Gastroesophageal sphincter (tissue), 3 donors: ENCODE data around the gene CACNA2D3.

Source experiments
- CTCF ChIP-seq, 4 experiments: fragments of 200-600 bp in 2 of 4; fragments of 450-650 bp in 2 of 4; sonication (generic) in 1 of 4; IDR thresholded peaks; one replicate each; pipeline ENCODE4 v1.5.1; 2017 to 2019; ENCODE audit warnings: antibody characterized with exemption in 4 of 4, mild to moderate bottlenecking in 2 of 4, moderate library complexity in 2 of 4
- POLR2A ChIP-seq, 2 donors: fragments of 450-650 bp; IDR thresholded peaks; one replicate each; pipeline ENCODE4 v1.6.1; 2017; ENCODE audit warnings: antibody characterized with exemption in 2 of 2, mild to moderate bottlenecking in 2 of 2, moderate library complexity in 1 of 2
- POLR2AphosphoS5 ChIP-seq: sonication (generic); formaldehyde crosslinking; IDR thresholded peaks from one replicate; pipeline ENCODE4 v1.6.1; 2017; ENCODE audit warnings: antibody characterized with exemption

- TF ChIP-seq CTCF (IDR thresholded peaks at IDR 0.05) (no peak), POLR2A (IDR thresholded peaks at IDR 0.05) (no peak), POLR2AphosphoS5 (no peak)
Measured at GRCh38 chr3:54557538-54558428, 435.4 kb downstream of the CACNA2D3 start.
